H9 (cell line): ENCODE results near the gene RND3. TPM values are rescaled to one million over a fixed set of nuclear protein-coding genes. Genes with fewer than 3 reads are reported as not detected.

Experiments used
- DNase-seq: peaks from one replicate; pipeline ENCODE4 v3.0.0-alpha.2; 2017
- H2AFZ ChIP-seq: one replicate; pipeline ENCODE4 v1.6.1; 2013; ENCODE audit warnings: mild to moderate bottlenecking, low read length, control low read depth, moderate library complexity
- H2AK5ac ChIP-seq: 2 replicates; pipeline ENCODE4 v1.6.1; 2013; ENCODE audit warnings: low read length, control low read depth, mixed read lengths; ENCODE audit not compliant: insufficient read length
- H2BK120ac ChIP-seq: one replicate; pipeline ENCODE4 v1.6.1; 2013; ENCODE audit warnings: low read depth, mild to moderate bottlenecking, low read length, control low read depth, inconsistent platforms; ENCODE audit not compliant: poor library complexity, severe bottlenecking
- H2BK12ac ChIP-seq: 2 replicates; pipeline ENCODE4 v1.6.1; 2013; ENCODE audit warnings: low read length, control low read depth, mixed read lengths, low read depth; ENCODE audit not compliant: insufficient read length
- H2BK15ac ChIP-seq: 2 replicates; pipeline ENCODE4 v1.6.1; 2013; ENCODE audit warnings: low read depth, low read length, control low read depth
- H2BK20ac ChIP-seq: one replicate; pipeline ENCODE4 v1.6.1; 2013; ENCODE audit warnings: low read depth, mild to moderate bottlenecking, low read length, control low read depth, inconsistent platforms; ENCODE audit not compliant: poor library complexity, severe bottlenecking
- H2BK5ac ChIP-seq: 2 replicates; pipeline ENCODE4 v1.6.1; 2013; ENCODE audit warnings: low read length, control low read depth, mixed read lengths; ENCODE audit not compliant: insufficient read length
- H3K14ac ChIP-seq: 2 replicates; pipeline ENCODE4 v1.6.1; 2013; ENCODE audit warnings: low read length, control low read depth; ENCODE audit not compliant: insufficient read depth
- H3K18ac ChIP-seq: 2 replicates; pipeline ENCODE4 v1.6.1; 2013; ENCODE audit warnings: low read depth, mild to moderate bottlenecking, mixed read lengths, low read length, control low read depth; ENCODE audit not compliant: insufficient read length
- H3K23ac ChIP-seq: 2 replicates; pipeline ENCODE4 v1.6.1; 2013; ENCODE audit warnings: low read length, control low read depth, mixed read lengths, low read depth; ENCODE audit not compliant: insufficient read length
- H3K23me2 ChIP-seq: 2 replicates; pipeline ENCODE4 v1.6.1; 2013; ENCODE audit warnings: low read depth, mild to moderate bottlenecking, mixed read lengths, low read length, control low read depth; ENCODE audit not compliant: insufficient read length, poor library complexity, severe bottlenecking
- H3K27ac ChIP-seq: 2 replicates; pipeline ENCODE4 v1.5.1; 2013; ENCODE audit warnings: low read length, control low read depth, mixed read lengths, low read depth; ENCODE audit not compliant: insufficient read length
- H3K27me3 ChIP-seq: 2 replicates; pipeline ENCODE4 v1.6.1; 2013; ENCODE audit warnings: low read length, control low read depth, inconsistent platforms; ENCODE audit not compliant: insufficient read depth
- H3K4ac ChIP-seq: 2 replicates; pipeline ENCODE4 v1.6.1; 2013; ENCODE audit warnings: low read depth, mild to moderate bottlenecking, control low read depth, inconsistent platforms, low read length, moderate library complexity
- H3K4me1 ChIP-seq: 2 replicates; pipeline ENCODE4 v1.6.1; 2013; ENCODE audit warnings: low read length, control low read depth, inconsistent platforms; ENCODE audit not compliant: insufficient read depth
- H3K4me2 ChIP-seq: 2 replicates; pipeline ENCODE4 v1.6.1; 2013; ENCODE audit warnings: low read length, control low read depth, mixed read lengths; ENCODE audit not compliant: insufficient read length, insufficient read depth
- H3K56ac ChIP-seq: 2 replicates; pipeline ENCODE4 v1.6.1; 2013; ENCODE audit warnings: low read depth, mild to moderate bottlenecking, mixed read lengths, low read length, control low read depth; ENCODE audit not compliant: insufficient read length
- H3K79me1 ChIP-seq: 2 replicates; pipeline ENCODE4 v1.6.1; 2013; ENCODE audit warnings: low read depth, mild to moderate bottlenecking, moderate library complexity, low read length, control low read depth, inconsistent platforms; ENCODE audit not compliant: insufficient read depth, poor library complexity, severe bottlenecking
- H3K79me2 ChIP-seq: 2 replicates; pipeline ENCODE4 v1.6.1; 2013; ENCODE audit warnings: low read length, control low read depth, inconsistent platforms; ENCODE audit not compliant: insufficient read depth
- H3K9ac ChIP-seq: 2 replicates; pipeline ENCODE4 v1.6.1; 2013; ENCODE audit warnings: low read length, control low read depth, mixed read lengths; ENCODE audit not compliant: insufficient read length; ENCODE audit errors: extremely low read depth
- H3K9me3 ChIP-seq: one replicate; pipeline ENCODE4 v1.6.1; 2013; ENCODE audit warnings: low read depth, low read length, inconsistent platforms; ENCODE audit not compliant: control insufficient read depth
- H3T11ph ChIP-seq: one replicate; pipeline ENCODE4 v1.6.1; 2013; ENCODE audit warnings: mild to moderate bottlenecking, low read length, control low read depth, inconsistent platforms
- H4K20me1 ChIP-seq: one replicate; pipeline ENCODE4 v1.6.1; 2013; ENCODE audit not compliant: control insufficient read depth, insufficient read length, insufficient read depth
- H4K5ac ChIP-seq: 2 replicates; pipeline ENCODE4 v1.6.1; 2013; ENCODE audit warnings: low read depth, mild to moderate bottlenecking, mixed read lengths, low read length, control low read depth; ENCODE audit not compliant: insufficient read length
- H4K8ac ChIP-seq: replicated peaks from 2 replicates; pipeline ENCODE4 v1.6.1; 2013; ENCODE audit warnings: low read length, control low read depth, mixed read lengths, low read depth; ENCODE audit not compliant: insufficient read length
- H4K91ac ChIP-seq: 2 replicates; pipeline ENCODE4 v1.6.1; 2013; ENCODE audit warnings: low read depth, mild to moderate bottlenecking, moderate library complexity, mixed read lengths, low read length, control low read depth; ENCODE audit not compliant: insufficient read length
- H3K27ac Mint-ChIP-seq, 3 experiments: 2 replicates in 2 of 3; 3 replicates in 1 of 3; pipeline ENCODE4 v1.8.0; 2020 to 2021; ENCODE audit warnings: mixed read lengths in 3 of 3, mild to moderate bottlenecking in 1 of 3, moderate library complexity in 1 of 3
- H3K27me3 Mint-ChIP-seq: 2 replicates; pipeline ENCODE4 v1.8.0; 2021; ENCODE audit warnings: low read depth, mild to moderate bottlenecking, moderate library complexity, mixed read lengths
- H3K36me3 Mint-ChIP-seq, 3 experiments: 2 replicates in 2 of 3; 3 replicates in 1 of 3; pipeline ENCODE4 v1.8.0; 2020 to 2021; ENCODE audit warnings: low read depth in 3 of 3, mixed read lengths in 3 of 3; ENCODE audit not compliant: insufficient read depth in 1 of 3
- H3K4me1 Mint-ChIP-seq, 2 experiments: 2 replicates each; pipeline ENCODE4 v1.8.0; 2020; ENCODE audit warnings: mixed read lengths in 2 of 2
- H3K4me3 Mint-ChIP-seq, 2 experiments: 2 replicates in 1 of 2; 3 replicates in 1 of 2; pipeline ENCODE4 v1.8.0; 2020 to 2021; ENCODE audit warnings: mild to moderate bottlenecking in 2 of 2, mixed read lengths in 2 of 2, moderate library complexity in 1 of 2
- H3K9me3 Mint-ChIP-seq, 2 experiments: 2 replicates in 1 of 2; 3 replicates in 1 of 2; pipeline ENCODE4 v1.8.0; 2020; ENCODE audit warnings: mild to moderate bottlenecking in 2 of 2, mixed read lengths in 2 of 2, moderate library complexity in 1 of 2
- WGBS: extraction: QIAGEN DNeasy Blood & Tissue Kit; methylation state at CpG from one replicate; pipeline ENCODE4 v1.1.7; 2013; ENCODE audit warnings: missing lambda C conversion rate, low lambda C conversion rate, mixed read lengths; ENCODE audit not compliant: insufficient read length; ENCODE audit errors: extremely low coverage; 5-methylcytosine and 5-hydroxymethylcytosine counted together
- total RNA-seq: library from RNA; stranded (reverse); gene quantifications from 2 replicates; pipeline ENCODE4 v1.2.1, GENCODE V29; 2021
- TF ChIP-seq, protein P1 (sequence below): fragments of 200-600 bp; sonication (generic); conservative IDR thresholded peaks from 3 replicates; pipeline ENCODE4 v1.8.0; 2021; ENCODE audit warnings: antibody characterized with exemption, mild to moderate bottlenecking

Gene RND3
- total RNA-seq, 1 experiment from 2014 or later: 62.6 TPM

DNA sequence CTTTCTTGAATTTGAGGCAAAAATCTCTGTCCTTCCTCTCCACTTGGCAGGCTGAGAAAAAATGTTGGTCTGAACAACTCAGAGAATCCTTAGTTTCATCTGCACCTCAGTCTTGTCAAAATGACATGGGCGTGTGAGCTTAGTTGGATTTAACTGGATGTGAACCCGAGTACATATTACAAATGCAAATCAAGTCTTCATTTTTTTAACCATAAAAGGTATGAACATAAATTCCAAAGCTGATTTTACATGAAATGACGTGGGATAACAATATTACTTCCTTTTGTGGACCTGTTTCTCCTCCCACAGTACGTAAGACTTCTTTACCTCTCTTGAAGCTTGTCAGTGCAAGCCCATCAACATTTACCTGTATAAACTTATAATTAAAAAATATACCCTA, 32.6 kb upstream of the RND3 start:
- Histone ChIP-seq H4K5ac (no peak overlapping the region), H2AFZ (no peak overlapping the region), H3K9me3 (no peaks in the 10 kb centered on the region), H2BK5ac (no peak overlapping the region), H3K23me2 (no peaks in the 10 kb centered on the region), H3K27ac (no peak overlapping the region), H3K27me3 (no peaks in the 10 kb centered on the region), H3K79me2 (no peaks in the 10 kb centered on the region), H3K4me1 (no peaks in the 10 kb centered on the region), H2BK20ac (no peak overlapping the region), H3K79me1 (no peaks in the 10 kb centered on the region), H3K23ac (no peak overlapping the region), H3K18ac (no peak overlapping the region), H4K8ac (no peak overlapping the region), H3K9ac (no peak overlapping the region), H3T11ph (no peak overlapping the region), H3K56ac (no peak overlapping the region), H2BK120ac (no peak overlapping the region), H3K4me2 (no peak overlapping the region), H3K14ac (no peak overlapping the region), H4K20me1 (no peaks in the 10 kb centered on the region), H2BK12ac (no peak overlapping the region), H3K4ac (no peak overlapping the region), H2BK15ac (no peak overlapping the region), H2AK5ac (no peak overlapping the region), H4K91ac (no peak overlapping the region)
- Mint-ChIP-seq H3K27ac (no peak overlapping the region), H3K4me1 (no peaks in the 10 kb centered on the region), H3K36me3 (peaks cover 16 to 20% (median 17%) of the 10 kb centered on the region in 3 experiments), H3K4me3 (no peak overlapping the region), H3K27me3 (no peaks in the 10 kb centered on the region), H3K9me3 (peaks cover 6 to 18% of the 10 kb centered on the region in 2 experiments)
- no CpG with 5 or more reads among the region's 4 CpGs for WGBS
- DNase-seq: no peak
- TF ChIP-seq, protein P1, sequence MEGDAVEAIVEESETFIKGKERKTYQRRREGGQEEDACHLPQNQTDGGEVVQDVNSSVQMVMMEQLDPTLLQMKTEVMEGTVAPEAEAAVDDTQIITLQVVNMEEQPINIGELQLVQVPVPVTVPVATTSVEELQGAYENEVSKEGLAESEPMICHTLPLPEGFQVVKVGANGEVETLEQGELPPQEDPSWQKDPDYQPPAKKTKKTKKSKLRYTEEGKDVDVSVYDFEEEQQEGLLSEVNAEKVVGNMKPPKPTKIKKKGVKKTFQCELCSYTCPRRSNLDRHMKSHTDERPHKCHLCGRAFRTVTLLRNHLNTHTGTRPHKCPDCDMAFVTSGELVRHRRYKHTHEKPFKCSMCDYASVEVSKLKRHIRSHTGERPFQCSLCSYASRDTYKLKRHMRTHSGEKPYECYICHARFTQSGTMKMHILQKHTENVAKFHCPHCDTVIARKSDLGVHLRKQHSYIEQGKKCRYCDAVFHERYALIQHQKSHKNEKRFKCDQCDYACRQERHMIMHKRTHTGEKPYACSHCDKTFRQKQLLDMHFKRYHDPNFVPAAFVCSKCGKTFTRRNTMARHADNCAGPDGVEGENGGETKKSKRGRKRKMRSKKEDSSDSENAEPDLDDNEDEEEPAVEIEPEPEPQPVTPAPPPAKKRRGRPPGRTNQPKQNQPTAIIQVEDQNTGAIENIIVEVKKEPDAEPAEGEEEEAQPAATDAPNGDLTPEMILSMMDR: no peak
